ENCODE results near the gene GRK6. TPM values are rescaled to one million over a fixed set of nuclear protein-coding genes. Genes with fewer than 3 reads are reported as not detected.

Gene GRK6
- total RNA-seq, 4 donors from 2014 or later, result 29.1 to 62.2 (median 37.1) TPM

DNA sequence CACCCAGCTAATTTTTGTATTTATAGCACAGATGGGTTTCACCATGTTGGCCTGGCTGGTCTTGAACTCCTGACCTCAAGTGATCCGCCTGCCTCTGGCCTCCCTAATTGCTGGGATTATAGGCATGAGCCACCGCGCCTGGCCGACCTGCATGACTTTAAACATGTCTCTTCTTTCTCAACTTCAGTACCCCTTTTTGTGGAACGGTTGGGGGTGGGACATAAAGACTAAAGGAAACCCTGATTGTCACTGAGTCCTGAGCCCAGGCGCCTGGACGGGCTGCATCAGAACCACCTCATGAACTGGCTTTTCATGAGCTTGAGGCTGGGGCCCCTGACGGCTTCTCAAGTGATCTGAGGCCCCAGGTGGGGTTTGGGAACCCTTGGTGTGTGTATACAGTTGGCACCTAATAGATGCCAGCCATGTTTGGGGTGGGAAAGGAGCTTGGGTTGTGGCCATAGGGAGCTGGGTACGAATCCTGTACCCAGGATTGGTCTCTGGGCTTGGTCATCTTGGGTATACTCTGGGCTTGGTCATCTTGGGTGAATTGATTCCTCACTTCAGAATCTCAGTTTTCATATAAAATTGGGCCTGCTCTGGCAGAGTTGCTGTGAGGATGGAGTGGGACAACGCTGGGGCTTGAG, 2.2 kb downstream of the GRK6 start:
- peaks cover 76% of the 10 kb centered on the region for H3K4me1 ChIP-seq
- WGBS, result 77% methylated on average over 10 of the region's 10 CpGs
- peak overlapping the region; percentile 87 for H3K4me3 ChIP-seq

DNA sequence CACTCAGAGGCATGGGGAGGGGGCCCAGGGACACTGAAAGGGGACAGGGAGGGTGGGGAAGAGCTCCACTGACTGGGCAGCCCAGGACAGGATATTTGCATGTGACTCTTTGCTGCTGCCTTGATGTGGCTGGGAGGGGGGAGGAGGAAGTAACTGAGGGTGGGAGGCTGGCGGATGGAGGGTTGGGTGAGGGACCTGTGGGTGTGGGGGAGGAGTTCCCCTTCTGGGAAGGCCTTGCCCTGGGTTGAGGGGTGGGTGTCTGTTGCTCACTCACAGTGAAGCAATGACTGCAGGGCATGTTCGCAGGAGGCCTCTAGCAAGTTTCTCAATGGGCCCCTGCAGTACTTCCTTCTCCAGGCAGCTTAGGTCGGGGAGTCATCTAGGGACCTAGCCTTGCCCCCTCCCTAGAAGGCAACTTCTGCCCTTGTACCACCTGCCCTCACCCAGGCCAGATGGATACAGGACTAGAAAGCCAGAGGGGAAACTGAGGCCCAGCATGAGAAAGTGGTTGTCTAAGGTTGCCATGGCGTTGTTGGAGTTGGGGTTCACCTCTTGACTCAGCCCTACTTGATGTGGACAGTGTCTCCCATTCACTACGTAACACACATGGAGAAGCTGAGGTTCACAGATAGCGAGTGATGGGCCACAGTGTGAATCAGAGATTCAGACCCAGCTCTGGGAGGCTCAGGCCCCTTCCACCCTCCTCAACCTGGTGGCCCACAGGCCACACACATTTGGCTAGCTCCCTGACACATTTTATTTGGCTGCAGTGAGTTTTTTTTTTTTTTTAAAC, 3.0 kb downstream of the GRK6 start:
- H3K27ac ChIP-seq, result peak overlapping the region; percentile 16
- no peak overlapping the region for H3K4me3 ChIP-seq
- peaks cover 28% of the 10 kb centered on the region for H3K36me3 ChIP-seq
- H3K4me1 ChIP-seq, result peaks cover 83% of the 10 kb centered on the region
- TF ChIP-seq POLR2AphosphoS5 (IDR thresholded peaks at IDR 0.05) (no peak), EP300 (IDR thresholded peaks at IDR 0.05) (no peak), CTCF (IDR thresholded peaks at IDR 0.05) (no peak), POLR2A (IDR thresholded peaks at IDR 0.05) (no peak)
- WGBS, result 65% methylated on average over 2 of the region's 6 CpGs
- no peaks in the 10 kb centered on the region for H3K9me3 ChIP-seq
- peak in 1 of 2 donors; percentile 83 for DNase-seq (ENCODE audit: low spot score in 2 of 2)
- H3K27me3 ChIP-seq, result no peaks in the 10 kb centered on the region

More for the DNA sequence above, 2.2 kb downstream of the GRK6 start:
- H3K27ac ChIP-seq, result no peak overlapping the region
- H3K9me3 ChIP-seq, result no peaks in the 10 kb centered on the region
- DNase-seq (ENCODE audit: low spot score in 2 of 2), result no peak
- no peak for TF ChIP-seq EP300 (IDR thresholded peaks at IDR 0.05)
- no peak for TF ChIP-seq POLR2A (IDR thresholded peaks at IDR 0.05)
- no peak for TF ChIP-seq CTCF (IDR thresholded peaks at IDR 0.05)
- no peak for TF ChIP-seq POLR2AphosphoS5 (IDR thresholded peaks at IDR 0.05)
- H3K36me3 ChIP-seq, result peaks cover 22% of the 10 kb centered on the region
- H3K27me3 ChIP-seq, result no peaks in the 10 kb centered on the region

DNA sequence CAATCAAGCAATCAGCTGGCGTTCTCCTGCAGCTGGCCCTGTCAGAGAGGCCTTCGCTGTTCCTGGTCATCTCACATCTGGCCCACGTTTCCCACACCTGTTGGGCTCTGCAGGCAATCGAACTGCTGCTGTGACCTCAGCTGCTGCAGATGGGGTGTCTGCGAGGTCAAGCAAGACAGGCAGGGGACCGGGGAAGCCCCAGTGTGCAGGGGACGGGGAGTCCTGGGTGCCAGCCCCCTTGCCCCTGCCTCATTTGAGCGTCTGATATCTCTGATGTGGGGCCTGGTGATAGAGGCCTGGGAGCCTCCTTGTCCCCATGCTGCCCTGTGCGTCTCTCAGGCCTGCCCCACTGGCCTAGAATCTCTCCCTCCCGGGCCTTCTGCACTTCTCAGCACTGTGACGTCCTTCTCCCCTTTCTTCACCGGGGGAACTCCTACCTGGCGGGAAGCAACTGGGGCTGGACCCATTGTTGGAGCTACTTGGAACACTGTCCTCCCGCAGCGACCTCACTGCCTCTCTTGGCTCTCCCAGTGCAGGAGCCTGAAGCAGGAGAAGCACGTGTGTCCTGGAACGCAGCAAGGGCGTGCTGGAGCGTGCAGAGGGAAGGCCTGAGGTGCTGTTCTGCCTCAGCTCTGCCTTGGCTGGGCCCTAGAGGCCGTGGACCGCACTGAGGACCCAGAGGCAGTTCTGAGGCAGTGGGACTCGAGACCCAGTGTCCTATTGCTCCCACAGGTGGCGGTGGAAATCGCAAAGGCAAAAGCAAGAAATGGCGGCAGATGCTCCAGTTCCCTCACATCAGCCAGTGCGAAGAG, 3.9 kb downstream of the GRK6 start:
- TF ChIP-seq CTCF (IDR thresholded peaks at IDR 0.05) (no peak), POLR2A (IDR thresholded peaks at IDR 0.05) (no peak), POLR2AphosphoS5 (IDR thresholded peaks at IDR 0.05) (no peak), EP300 (IDR thresholded peaks at IDR 0.05) (no peak)
- WGBS, result 75% methylated on average over 16 of the region's 26 CpGs
- peaks cover 37% of the 10 kb centered on the region for H3K36me3 ChIP-seq
- H3K4me1 ChIP-seq, result peaks cover 81% of the 10 kb centered on the region
- H3K9me3 ChIP-seq, result no peaks in the 10 kb centered on the region
- H3K27me3 ChIP-seq, result no peaks in the 10 kb centered on the region
- DNase-seq (ENCODE audit: low spot score in 2 of 2), result no peak
- peak overlapping the region; percentile 16 for H3K27ac ChIP-seq
- no peak overlapping the region for H3K4me3 ChIP-seq

GRCh38 chr5:177430972-177431316, 4.5 kb downstream of the GRK6 start:
- WGBS, result 73% methylated on average over 7 of the region's 7 CpGs
- H3K4me1 ChIP-seq, result peaks cover 76% of the 10 kb centered on the region
- no peaks in the 10 kb centered on the region for H3K9me3 ChIP-seq
- DNase-seq (ENCODE audit: low spot score in 2 of 2), result no peak
- H3K36me3 ChIP-seq, result peaks cover 43% of the 10 kb centered on the region
- no peaks in the 10 kb centered on the region for H3K27me3 ChIP-seq
- H3K4me3 ChIP-seq, result no peak overlapping the region
- TF ChIP-seq CTCF (IDR thresholded peaks at IDR 0.05) (no peak), POLR2AphosphoS5 (IDR thresholded peaks at IDR 0.05) (no peak), POLR2A (IDR thresholded peaks at IDR 0.05) (no peak), EP300 (IDR thresholded peaks at IDR 0.05) (no peak)
- peak overlapping the region; percentile 15 for H3K27ac ChIP-seq
